GM12878 (cell line): ENCODE data around the gene GAL3ST2. TPM values are rescaled to one million over a fixed set of nuclear protein-coding genes. Genes with fewer than 3 reads are reported as not detected.

Experiments used
- ATAC-seq: fragments of 200-7000 bp; cut with Tn5 transposase; 3 replicates; pipeline ENCODE4 v1.9.1; 2020; ENCODE audit warnings: mild to moderate bottlenecking, moderate library complexity
- BruUV-seq: library from RNA; stranded (reverse); fragments of 400-500 nt; replicated peaks from 2 replicates; lab custom pipeline; 2021; lab: Mats Ljungman, UMichigan
- CTCF ChIA-PET: fragments of 300-600 bp; sonication (Branson Sonifier 250); formaldehyde crosslinking; extraction: SDS; loops from one replicate; lab custom pipeline; 2021; ENCODE audit warnings: inconsistent platforms; lab: Yijun Ruan, JAX
- POLR2A ChIA-PET: fragments of 350-600 bp; formaldehyde crosslinking; extraction: SDS; loops from one replicate; lab custom pipeline; 2021; ENCODE audit warnings: inconsistent platforms; lab: Charles Lee
- RAD21 ChIA-PET: fragments of 300-600 bp; sonication (Branson Sonifier 250); formaldehyde crosslinking; loops from one replicate; lab custom pipeline; 2023; ENCODE audit warnings: antibody characterized with exemption; ENCODE audit not compliant: unreplicated experiment; lab: Charles Lee
- SMC1A ChIA-PET: fragments of 300-600 bp; sonication (Branson Sonifier 250); formaldehyde crosslinking; loops from one replicate; lab custom pipeline; 2023; ENCODE audit not compliant: unreplicated experiment, uncharacterized antibody; lab: Charles Lee
- DNase-seq: peaks from one replicate; pipeline ENCODE4 v3.0.0-alpha.2; 2011; ENCODE audit warnings: low read depth, low spot score
- FAIRE-seq: peaks from 3 replicates; lab custom pipeline; 2011; peaks lifted over from hg19 to GRCh38; lab: Jason Lieb, UNC
- H2AFZ ChIP-seq: 2 replicates; pipeline ENCODE4 v1.6.0; 2011; ENCODE audit warnings: low read depth, low read length, control low read depth; ENCODE audit not compliant: control insufficient read depth
- H3K27ac ChIP-seq: 2 replicates; pipeline ENCODE4 v1.5.1; 2011; ENCODE audit warnings: control low read depth; ENCODE audit not compliant: control insufficient read depth, insufficient read depth
- H3K27me3 ChIP-seq, 2 experiments: replicated peaks in 1 of 2; 2 replicates each; pipeline versions ENCODE4 v1.6.0 to v1.6.1; 2011; ENCODE audit warnings: low read length in 1 of 2; ENCODE audit not compliant: control insufficient read depth in 2 of 2, insufficient read depth in 2 of 2
- H3K36me3 ChIP-seq, 2 experiments: 2 replicates each; pipeline ENCODE4 v1.5.1; 2011; ENCODE audit warnings: low read length in 1 of 2; ENCODE audit not compliant: control insufficient read depth in 2 of 2, insufficient read depth in 2 of 2
- H3K4me1 ChIP-seq: 2 replicates; pipeline ENCODE4 v1.6.1; 2011; ENCODE audit warnings: mild to moderate bottlenecking, low read length, moderate library complexity, mixed read lengths; ENCODE audit not compliant: control insufficient read depth, insufficient read depth
- H3K4me2 ChIP-seq: 2 replicates; pipeline ENCODE4 v1.6.0; 2011; ENCODE audit warnings: control low read depth; ENCODE audit not compliant: control insufficient read depth, insufficient read depth
- H3K4me3 ChIP-seq: fragments of 200-600 bp; sonication (generic); 2 replicates; pipeline ENCODE4 v1.5.1; 2016
- H3K79me2 ChIP-seq: 2 replicates; pipeline ENCODE4 v1.6.0; 2011; ENCODE audit warnings: low read length; ENCODE audit not compliant: control insufficient read depth, insufficient read depth
- H3K9ac ChIP-seq: 2 replicates; pipeline ENCODE4 v1.8.0; 2011; ENCODE audit warnings: low read length, control low read depth, mixed read lengths; ENCODE audit not compliant: control insufficient read depth, insufficient read depth
- H3K9me3 ChIP-seq: replicated peaks from 3 replicates; pipeline ENCODE4 v1.5.1; 2011; ENCODE audit warnings: mild to moderate bottlenecking, low read length; ENCODE audit not compliant: control insufficient read depth, insufficient read depth
- H4K20me1 ChIP-seq: 2 replicates; pipeline ENCODE4 v1.6.0; 2011; ENCODE audit not compliant: control insufficient read depth, insufficient read depth
- E2F4 ChIP-seq: IDR thresholded peaks from 2 replicates; pipeline ENCODE4 v1.6.1; 2012; ENCODE audit warnings: low read depth, low read length, improper control_type of control experiment
- EGR1 ChIP-seq, 2 experiments: IDR thresholded peaks; 1 replicate in 1 of 2; 2 replicates in 1 of 2; pipeline ENCODE4 v1.6.1; 2011 to 2012; ENCODE audit warnings: low read depth in 2 of 2, low read length in 2 of 2, borderline replicate concordance in 1 of 2, mild to moderate bottlenecking in 1 of 2, moderate library complexity in 1 of 2
- FOXK2 ChIP-seq: fragments of 450-650 bp; IDR thresholded peaks from 2 replicates; pipeline ENCODE4 v1.6.1; 2017; ENCODE audit warnings: mild to moderate bottlenecking, moderate library complexity
- HDGF ChIP-seq: fragments of 450-650 bp; IDR thresholded peaks from 2 replicates; pipeline ENCODE4 v1.6.1; 2016; ENCODE audit warnings: antibody characterized with exemption
- IKZF2 ChIP-seq, 2 experiments: fragments of 450-650 bp; IDR thresholded peaks; 2 replicates each; pipeline ENCODE4 v1.6.1; 2017; ENCODE audit warnings: mild to moderate bottlenecking in 2 of 2, moderate library complexity in 2 of 2
- PBX3 ChIP-seq: IDR thresholded peaks from 2 replicates; pipeline ENCODE4 v1.6.1; 2011; ENCODE audit warnings: mild to moderate bottlenecking, low read depth, low read length, moderate library complexity; ENCODE audit not compliant: insufficient replicate concordance
- PML ChIP-seq: IDR thresholded peaks from 2 replicates; pipeline ENCODE4 v1.6.1; 2012; ENCODE audit warnings: low read length, inconsistent platforms
- RELB ChIP-seq: fragments of 450-650 bp; IDR thresholded peaks from 2 replicates; pipeline ENCODE4 v1.6.1; 2017; ENCODE audit warnings: low read depth, mild to moderate bottlenecking, moderate library complexity
- SP1 ChIP-seq: IDR thresholded peaks from one replicate; pipeline ENCODE4 v1.6.1; 2011; ENCODE audit warnings: low read depth, low read length
- TARDBP ChIP-seq: IDR thresholded peaks from 2 replicates; pipeline ENCODE4 v1.6.1; 2016; ENCODE audit warnings: borderline replicate concordance
- YBX1 ChIP-seq: fragments of 450-650 bp; IDR thresholded peaks from 2 replicates; pipeline ENCODE4 v1.6.1; 2016; ENCODE audit warnings: antibody characterized with exemption
- YY1 ChIP-seq: IDR thresholded peaks from 2 replicates; pipeline ENCODE4 v1.6.1; 2011; ENCODE audit warnings: low read depth, mild to moderate bottlenecking, low read length
- ZNF384 ChIP-seq: IDR thresholded peaks from 2 replicates; pipeline ENCODE4 v1.6.1; 2012; ENCODE audit warnings: low read depth, mild to moderate bottlenecking, low read length, improper control_type of control experiment, borderline replicate concordance
- WGBS: methylation state at CpG from one replicate; pipeline ENCODE4 v1.1.6; 2016; ENCODE audit warnings: low lambda C conversion rate; ENCODE audit not compliant: insufficient replicate concordance, insufficient coverage; ENCODE audit errors: missing lambda C conversion rate; 5-methylcytosine and 5-hydroxymethylcytosine counted together
- in situ Hi-C: fragments of 300-500 bp; cut with MboI; formaldehyde crosslinking; loops from 9 replicates; pipeline ENCODE4 v1.14.3; 2018; ENCODE audit warnings: mixed read lengths
- intact Hi-C: fragments of 100-400 bp; cut with micrococcal nuclease; formaldehyde crosslinking; loops from one replicate; pipeline ENCODE4 v1.14.2; 2022; ENCODE audit not compliant: unreplicated experiment
- polyA plus RNA-seq, 11 experiments: library from polyadenylated mRNA; depleted of rRNA in 4 of 11; unstranded in 6 of 11; stranded (reverse) in 5 of 11; fragments of >200 nt; fragmentation: Nextera tagmentation in 4 of 11; fragmentation: Illumina TruSeq in 1 of 11; extraction: Ambion mirVana in 4 of 11; extraction: Trizol in 1 of 11; gene quantifications; 1 replicate in 1 of 11; 2 replicates in 10 of 11; pipeline versions ENCODE4 v1.2.1 to v1.2.3, GENCODE V29; 2011 to 2016; ENCODE audit warnings: inconsistent platforms in 2 of 11, missing spikeins in 2 of 11, low read depth in 1 of 11
- total RNA-seq, 4 experiments: library from RNA; depleted of rRNA in 3 of 4; stranded (reverse); fragments of >200 nt in 3 of 4; fragmentation: Illumina TruSeq in 1 of 4; extraction: Trizol in 1 of 4; gene quantifications; 2 replicates each; pipeline versions ENCODE4 v1.2.1 to v1.2.3, GENCODE V29; 2013 to 2021

Gene GAL3ST2
- total and polyA plus RNA-seq, 10 of the 15 experiments (the other 5 are each of a cell fraction or from before 2014, with no cell fraction given): 0.09 to 0.36 (median 0.11) TPM; not detected in 7

- Histone ChIP-seq H3K4me1 (no peaks in the 10 kb centered on the region), H3K27ac (no peak overlapping the region), H3K79me2 (no peaks in the 10 kb centered on the region), H2AFZ (no peak overlapping the region), H3K36me3 (peaks cover 3 to 11% of the 10 kb centered on the region in 2 experiments), H3K4me3 (no peak overlapping the region), H3K9ac (no peak overlapping the region), H3K27me3 (no peaks in the 10 kb centered on the region), H3K9me3 (no peaks in the 10 kb centered on the region)
- ATAC-seq (no peak), FAIRE-seq (no peak)
- ChIA-PET CTCF (no interaction called here), RAD21 (no interaction called here), POLR2A (no interaction called here), SMC1A (no interaction called here)
- WGBS: 96% methylated on average over 7 of the region's 18 CpGs
- no peak for TF ChIP-seq SP1
- no peak for TF ChIP-seq YBX1
- no peak for TF ChIP-seq ZNF384
- TF ChIP-seq RELB: no peak
- TF ChIP-seq HDGF: no peak
- no peak for TF ChIP-seq EGR1 (IDR thresholded peaks at IDR 0.05; ENCODE audit: borderline replicate concordance in 1 of 2, low read depth in 2 of 2, low read length in 2 of 2)
- TF ChIP-seq PBX3: no peak
- TF ChIP-seq TARDBP: no peak
- no peak for TF ChIP-seq YY1
- no peak for TF ChIP-seq E2F4
- no peak for TF ChIP-seq IKZF2 (IDR thresholded peaks at IDR 0.05)
- TF ChIP-seq PML: no peak
- no peak for TF ChIP-seq FOXK2
- TF ChIP-seq, all 136 proteins: peak for 0
- in situ Hi-C loops (no loop called here), intact Hi-C loops (no loop called here)
- H3K4me2 ChIP-seq: no peak overlapping the region
- BruUV-seq: no TSS peak
- no peaks in the 10 kb centered on the region for H4K20me1 ChIP-seq
- no peak for DNase-seq
Observed at GRCh38 chr2:241755166-241755565, 21.5 kb upstream of the GAL3ST2 start.
